ENCODE results near the gene ARMH4.

The ARMH4 gene, protein sequence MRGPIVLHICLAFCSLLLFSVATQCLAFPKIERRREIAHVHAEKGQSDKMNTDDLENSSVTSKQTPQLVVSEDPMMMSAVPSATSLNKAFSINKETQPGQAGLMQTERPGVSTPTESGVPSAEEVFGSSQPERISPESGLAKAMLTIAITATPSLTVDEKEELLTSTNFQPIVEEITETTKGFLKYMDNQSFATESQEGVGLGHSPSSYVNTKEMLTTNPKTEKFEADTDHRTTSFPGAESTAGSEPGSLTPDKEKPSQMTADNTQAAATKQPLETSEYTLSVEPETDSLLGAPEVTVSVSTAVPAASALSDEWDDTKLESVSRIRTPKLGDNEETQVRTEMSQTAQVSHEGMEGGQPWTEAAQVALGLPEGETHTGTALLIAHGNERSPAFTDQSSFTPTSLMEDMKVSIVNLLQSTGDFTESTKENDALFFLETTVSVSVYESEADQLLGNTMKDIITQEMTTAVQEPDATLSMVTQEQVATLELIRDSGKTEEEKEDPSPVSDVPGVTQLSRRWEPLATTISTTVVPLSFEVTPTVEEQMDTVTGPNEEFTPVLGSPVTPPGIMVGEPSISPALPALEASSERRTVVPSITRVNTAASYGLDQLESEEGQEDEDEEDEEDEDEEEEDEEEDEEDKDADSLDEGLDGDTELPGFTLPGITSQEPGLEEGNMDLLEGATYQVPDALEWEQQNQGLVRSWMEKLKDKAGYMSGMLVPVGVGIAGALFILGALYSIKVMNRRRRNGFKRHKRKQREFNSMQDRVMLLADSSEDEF

DNA sequence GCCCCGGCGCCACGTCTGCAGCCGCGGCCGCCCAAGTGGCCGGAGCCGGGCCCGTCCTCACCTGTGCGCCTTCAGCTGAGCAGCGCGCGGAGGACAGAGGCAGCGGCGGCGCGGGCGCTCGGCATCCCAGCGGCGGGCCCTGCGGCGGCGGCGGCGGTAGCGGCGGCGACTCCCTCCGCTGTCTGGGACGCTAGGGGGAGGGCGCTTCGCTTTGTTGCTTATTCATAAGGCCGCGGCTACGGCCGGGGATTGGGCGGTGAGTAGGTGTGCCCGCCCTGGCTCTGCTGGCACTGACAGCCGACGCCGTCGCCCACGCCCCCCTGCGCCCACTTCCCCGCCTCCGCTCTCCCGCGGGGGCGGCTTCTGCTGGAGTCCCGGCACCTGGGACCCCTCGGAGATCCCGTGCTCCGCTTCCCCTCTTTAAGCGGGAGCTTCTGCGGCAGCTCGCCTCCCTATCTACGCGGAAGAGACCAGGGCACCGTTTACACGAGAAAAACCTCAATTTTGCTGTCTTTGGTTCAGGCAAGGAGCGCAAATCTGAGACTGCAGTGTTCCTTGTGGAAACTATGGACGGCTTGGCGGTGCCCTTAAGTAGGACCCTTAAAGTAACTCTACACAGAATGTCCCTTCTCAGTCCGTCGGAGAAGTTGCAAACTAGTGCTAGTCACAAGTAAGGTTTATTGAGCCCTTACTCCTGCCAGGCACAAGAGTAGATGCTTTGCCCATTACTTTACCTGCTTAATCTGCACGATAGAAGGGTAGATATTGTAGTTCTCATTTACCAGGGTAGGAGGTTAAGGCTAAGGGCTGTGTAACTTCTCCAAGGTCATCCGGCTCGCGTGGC is at the start of gene ARMH4:
TSS of gene ARMH4 (minus strand) at position 200 of the 844 bp plus-strand sequence. CDS start 12,855 bp downstream, outside the sequence.
- in situ Hi-C loops (cut with HindIII; ENCODE audit: low sequenced_read_pairs), result no loop called here

- in situ Hi-C loops (cut with HindIII; ENCODE audit: low sequenced_read_pairs), result no loop called here
These were observed 48.8 kb upstream of the ARMH4 start for GRCh38 chr14:58200846-58201245.

- in situ Hi-C loops (cut with HindIII; ENCODE audit: low sequenced_read_pairs), result no loop called here
These were observed 48.4 kb upstream of the ARMH4 start for GRCh38 chr14:58200480-58200841.

DNA sequence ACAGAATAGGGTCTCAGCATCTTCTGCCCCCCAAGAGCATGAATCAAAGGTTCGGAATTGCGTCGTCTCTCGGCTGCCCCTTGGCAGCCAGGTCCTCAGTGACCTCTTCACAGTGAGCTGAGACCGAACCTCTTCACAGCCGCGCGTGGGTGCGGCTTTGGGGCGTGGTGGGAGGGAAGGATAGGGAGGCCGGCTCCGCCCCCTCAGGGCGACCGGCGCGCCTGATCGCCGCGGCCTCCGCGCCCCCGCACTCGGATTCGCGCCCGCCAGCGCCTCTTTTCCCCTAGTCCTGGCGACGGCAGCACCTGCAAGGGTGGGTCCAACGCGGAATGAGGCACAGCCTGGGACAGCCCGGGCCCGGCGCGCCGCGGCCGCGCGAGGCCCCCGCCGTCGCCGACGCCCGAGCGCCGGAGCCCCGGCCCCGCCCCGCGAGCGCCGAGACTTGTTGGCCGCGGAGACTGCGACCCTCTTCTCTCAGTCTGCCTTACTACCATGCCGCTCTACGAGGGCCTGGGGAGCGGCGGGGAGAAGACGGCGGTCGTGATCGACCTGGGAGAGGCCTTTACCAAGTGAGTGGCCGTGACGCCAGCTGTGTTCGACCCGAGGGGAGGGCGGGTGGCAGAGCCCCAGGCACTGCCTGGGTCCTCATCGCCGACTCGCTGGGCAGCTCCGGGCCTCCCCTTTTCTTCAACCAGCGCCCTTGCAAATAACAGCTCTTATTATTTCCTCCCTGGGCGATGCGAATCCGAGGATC is 47.9 kb upstream of the ARMH4 start, which contains the start of gene ACTR10:
TSS of gene ACTR10 (plus strand) at position 424 of the 754 bp plus-strand sequence. CDS start at position 493, 69 bp downstream.
- in situ Hi-C loops (cut with HindIII; ENCODE audit: low sequenced_read_pairs), result no loop called here

DNA sequence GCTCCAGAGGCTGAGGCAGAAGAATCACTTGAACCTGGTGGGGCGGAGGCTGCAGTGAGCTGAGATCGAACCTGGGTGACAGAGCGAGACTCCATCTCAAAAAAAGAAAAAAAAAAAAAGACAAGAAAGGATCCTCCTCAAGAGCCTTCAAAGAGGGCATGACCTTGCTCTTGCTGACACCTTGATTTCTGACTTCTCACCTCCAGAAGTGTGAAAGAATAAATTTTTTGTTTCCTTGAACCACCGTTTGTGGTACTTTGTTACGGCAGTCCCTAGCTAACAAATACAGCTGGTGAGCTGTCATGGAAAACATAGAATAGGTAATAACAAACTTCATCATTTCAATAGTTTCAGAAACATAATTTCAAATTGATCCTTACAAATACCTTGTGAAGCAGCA is 46.1 kb upstream of the ARMH4 start:
- in situ Hi-C loops (cut with HindIII; ENCODE audit: low sequenced_read_pairs), result no loop called here

DNA sequence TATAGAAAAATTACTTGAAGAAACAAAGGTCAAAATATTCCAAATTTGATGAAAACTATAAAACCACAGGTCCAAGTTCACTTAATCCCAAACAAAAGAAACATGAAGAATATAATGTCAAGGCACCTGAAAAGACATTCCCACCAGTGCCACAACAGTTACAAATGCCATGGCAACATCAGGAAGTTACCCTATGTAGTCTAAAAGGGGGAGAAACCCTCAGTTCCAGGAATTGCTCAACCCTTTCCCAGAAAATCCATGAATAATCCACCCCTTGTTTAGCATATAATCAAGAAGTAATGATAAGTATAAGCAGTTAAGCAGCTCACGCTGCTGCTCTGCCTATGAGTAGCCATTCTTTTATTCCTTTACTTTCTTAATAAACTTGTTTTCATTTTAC is 44.2 kb upstream of the ARMH4 start:
- in situ Hi-C loops (cut with HindIII; ENCODE audit: low sequenced_read_pairs), result no loop called here

DNA sequence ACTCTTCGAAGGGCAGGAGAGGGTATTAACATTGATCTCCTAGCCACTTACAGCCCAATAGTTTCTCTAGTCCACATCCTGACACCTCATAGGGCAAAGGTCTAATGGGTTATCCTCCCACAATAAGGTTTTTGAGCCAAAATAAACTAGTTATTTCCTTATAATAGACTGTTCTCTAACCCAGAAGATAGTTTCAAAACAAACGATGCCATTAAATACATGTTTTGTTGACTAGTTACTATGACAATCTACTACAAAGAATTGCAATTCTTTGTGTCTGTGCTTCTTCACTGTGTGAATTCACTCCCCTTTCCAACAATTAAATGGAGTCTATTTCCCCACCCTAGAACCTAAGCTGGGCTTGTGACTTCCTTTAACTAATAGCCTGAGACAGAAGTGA is 41.5 kb upstream of the ARMH4 start:
- in situ Hi-C loops (cut with HindIII; ENCODE audit: low sequenced_read_pairs), result no loop called here

DNA sequence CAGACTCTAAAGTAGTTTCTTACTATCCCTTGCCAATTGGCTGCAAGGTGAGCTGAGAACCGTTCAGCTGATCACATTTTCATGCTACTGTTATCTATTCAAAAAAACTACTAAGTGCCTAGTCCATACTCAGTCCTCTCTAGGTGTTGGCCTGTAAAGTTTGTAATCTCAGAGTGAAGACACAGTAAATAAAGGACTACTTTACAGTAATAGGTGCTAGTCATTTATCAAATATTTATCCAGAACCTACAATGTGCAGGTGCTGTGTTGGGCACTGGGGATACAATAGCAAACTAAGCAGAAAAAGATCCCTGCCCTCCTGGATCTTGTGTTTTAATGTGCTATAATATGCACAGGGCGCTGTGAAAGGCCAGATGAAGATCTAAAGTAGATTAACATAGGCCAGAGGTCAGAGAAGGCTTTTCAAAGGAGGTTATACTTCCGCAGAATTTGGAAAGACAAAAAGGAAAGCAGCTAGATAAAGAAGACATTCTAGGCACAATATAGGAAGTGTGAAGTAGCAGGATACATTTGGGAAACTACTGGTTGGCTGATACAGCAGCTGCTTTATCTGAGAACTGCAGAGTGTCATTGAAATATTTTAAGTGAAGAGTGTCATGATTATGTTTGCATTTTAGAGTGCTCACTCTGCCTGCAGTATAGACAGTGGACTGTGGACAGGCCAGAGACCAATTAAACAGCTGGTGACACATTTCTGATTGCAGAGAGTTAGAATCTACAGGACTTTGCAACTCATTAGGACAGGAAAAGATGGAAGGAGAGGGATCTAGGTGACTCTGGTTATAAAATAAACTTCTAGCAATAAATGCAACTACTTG is 40.0 kb upstream of the ARMH4 start:
- in situ Hi-C loops (cut with HindIII; ENCODE audit: low sequenced_read_pairs), result no loop called here

DNA sequence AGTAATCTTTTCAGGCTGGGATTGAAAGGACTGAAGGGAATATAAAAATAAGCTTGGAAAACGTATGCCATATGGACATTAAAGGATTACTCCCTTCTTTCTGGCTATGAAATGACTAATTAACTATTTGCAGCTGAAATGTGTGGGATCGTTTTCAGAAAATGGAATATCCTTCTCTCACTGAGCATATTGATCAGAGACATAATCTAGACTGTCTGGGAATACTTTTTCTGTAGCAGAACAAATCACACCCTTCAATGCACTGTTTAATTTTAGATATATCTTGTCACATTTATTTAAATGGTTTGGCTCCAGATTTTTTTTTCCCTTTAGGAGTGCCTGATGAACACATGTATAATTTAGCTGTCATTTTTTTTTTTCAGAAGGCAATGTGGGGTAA is 37.2 kb upstream of the ARMH4 start:
- in situ Hi-C loops (cut with HindIII; ENCODE audit: low sequenced_read_pairs), result no loop called here

- in situ Hi-C loops (cut with HindIII; ENCODE audit: low sequenced_read_pairs), result no loop called here
These were observed 25.1 kb upstream of the ARMH4 start for GRCh38 chr14:58177125-58177524.

GRCh38 chr14:58171090-58171489 is 19.1 kb upstream of the ARMH4 start:
- in situ Hi-C loops (cut with HindIII; ENCODE audit: low sequenced_read_pairs), result no loop called here

GRCh38 chr14:58167891-58168290 is 15.9 kb upstream of the ARMH4 start:
- in situ Hi-C loops (cut with HindIII; ENCODE audit: low sequenced_read_pairs), result no loop called here

DNA sequence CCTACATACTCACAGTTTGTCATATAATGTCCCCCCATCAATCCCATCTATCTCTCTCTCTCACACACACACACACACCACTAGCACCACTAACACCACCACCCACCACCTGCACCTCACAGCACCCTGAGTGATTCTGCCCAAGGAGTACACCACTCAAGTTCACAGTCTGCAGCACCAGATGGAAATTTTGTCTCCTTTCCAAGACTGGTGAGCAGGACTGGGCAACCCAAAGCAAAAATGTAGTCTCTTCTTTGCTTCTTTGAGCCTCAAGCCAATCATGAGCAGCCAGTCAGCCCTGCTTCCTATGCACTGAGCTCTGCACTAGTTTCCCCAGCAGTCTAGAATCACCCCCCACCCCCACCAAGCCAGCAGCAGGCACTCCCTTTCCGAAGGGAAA is 15.0 kb upstream of the ARMH4 start:
- in situ Hi-C loops (cut with HindIII; ENCODE audit: low sequenced_read_pairs), result no loop called here

GRCh38 chr14:58166005-58166983 is 14.3 kb upstream of the ARMH4 start:
- in situ Hi-C loops (cut with HindIII; ENCODE audit: low sequenced_read_pairs), result no loop called here

DNA sequence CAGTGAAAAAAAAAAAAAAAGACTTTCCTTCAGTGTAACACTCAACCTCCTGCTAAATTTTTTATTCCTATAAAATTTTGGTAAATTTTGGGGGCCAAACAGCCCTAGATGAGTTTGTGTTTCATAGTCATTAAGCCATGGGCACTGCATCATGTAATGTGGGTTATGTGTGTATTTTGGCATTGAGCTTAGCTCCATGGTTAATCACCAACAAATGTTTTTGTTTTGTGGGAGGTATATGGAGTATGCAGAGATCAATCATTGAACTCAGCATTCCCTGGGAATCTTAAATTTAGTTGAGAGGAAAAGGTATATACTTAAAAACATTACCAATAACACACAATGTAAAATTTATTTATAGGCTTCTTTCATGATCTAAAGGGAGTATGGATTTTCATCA is 8.5 kb upstream of the ARMH4 start:
- in situ Hi-C loops (cut with HindIII; ENCODE audit: low sequenced_read_pairs), result no loop called here

GRCh38 chr14:58151133-58152013 is 640 bp downstream of the ARMH4 start:
- in situ Hi-C loops (cut with HindIII; ENCODE audit: low sequenced_read_pairs), result no loop called here

DNA sequence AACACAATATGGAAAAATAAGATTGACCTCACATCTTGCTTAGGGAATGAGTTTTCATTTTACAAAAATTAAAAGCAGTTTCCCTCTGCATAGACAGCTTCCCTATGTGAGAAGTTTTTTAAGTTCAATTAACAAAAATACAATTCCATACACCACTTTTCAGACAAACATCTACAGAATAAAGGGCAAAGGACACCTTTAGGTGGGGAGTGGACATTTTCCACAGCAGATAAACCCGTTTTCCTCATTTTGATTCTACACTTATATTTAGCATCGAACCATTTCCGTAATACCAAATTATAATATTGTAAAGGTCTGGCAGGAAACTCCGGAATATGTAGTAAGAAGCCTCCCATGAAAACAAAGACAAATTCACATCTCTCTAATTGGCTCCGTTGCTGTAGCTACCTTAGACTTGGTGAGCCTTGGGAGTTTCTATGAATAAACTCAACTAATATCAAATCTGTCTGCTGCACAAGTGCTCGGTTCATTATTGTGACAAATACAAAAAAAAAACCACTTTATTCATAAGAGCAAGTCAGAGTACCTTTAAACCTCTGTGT is 1.7 kb downstream of the ARMH4 start:
- in situ Hi-C loops (cut with HindIII; ENCODE audit: low sequenced_read_pairs), result no loop called here

Measured in DLD1 (cell line).